Keratinocyte (primary cell): ENCODE measurements around the gene ALLC.

ENCODE experiments used
- EZH2 ChIP-seq: IDR thresholded peaks from one replicate; pipeline ENCODE4 v1.6.1; 2012; ENCODE audit warnings: inconsistent platforms, mild to moderate bottlenecking, low read length, moderate library complexity
- TF ChIP-seq, protein P1 (sequence below), 3 experiments: IDR thresholded peaks in 1 of 3; conservative IDR thresholded peaks in 1 of 3; optimal IDR thresholded peaks in 1 of 3; 2 replicates in 2 of 3; 3 replicates in 1 of 3; pipeline versions ENCODE3 to v1.5.1; 2011; ENCODE audit warnings: low read length in 3 of 3, mild to moderate bottlenecking in 3 of 3, moderate library complexity in 2 of 3, control low read depth in 1 of 3, inconsistent platforms in 1 of 3; ENCODE audit not compliant: insufficient read depth in 2 of 3; ENCODE audit errors: extremely low read depth in 1 of 3

DNA sequence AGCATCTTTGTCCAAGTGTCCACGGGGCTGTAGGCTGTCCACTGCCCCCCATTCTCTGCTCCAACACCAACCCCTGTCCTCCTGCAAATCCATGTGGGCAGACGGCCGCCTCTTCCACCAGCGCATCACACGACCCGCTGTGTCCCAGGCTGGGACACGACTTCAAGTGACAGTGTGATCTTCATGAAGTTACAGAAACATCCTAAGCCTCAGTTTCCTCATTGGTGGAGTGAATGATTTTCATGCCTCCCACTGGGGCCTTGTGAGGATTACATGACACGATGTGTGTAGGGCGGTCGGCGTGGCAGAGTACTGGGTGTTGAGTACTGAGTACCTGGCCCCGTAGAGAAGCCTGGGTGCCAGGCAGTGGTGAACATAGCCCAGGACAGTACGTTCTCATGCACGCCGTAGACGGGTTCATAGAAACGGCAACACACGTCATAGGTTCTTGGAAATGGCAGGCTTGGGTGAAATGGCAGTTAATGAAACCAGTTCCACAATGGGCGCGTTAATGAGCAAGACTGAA lies 9.3 kb upstream of the ALLC start:
- TF ChIP-seq, protein P1, sequence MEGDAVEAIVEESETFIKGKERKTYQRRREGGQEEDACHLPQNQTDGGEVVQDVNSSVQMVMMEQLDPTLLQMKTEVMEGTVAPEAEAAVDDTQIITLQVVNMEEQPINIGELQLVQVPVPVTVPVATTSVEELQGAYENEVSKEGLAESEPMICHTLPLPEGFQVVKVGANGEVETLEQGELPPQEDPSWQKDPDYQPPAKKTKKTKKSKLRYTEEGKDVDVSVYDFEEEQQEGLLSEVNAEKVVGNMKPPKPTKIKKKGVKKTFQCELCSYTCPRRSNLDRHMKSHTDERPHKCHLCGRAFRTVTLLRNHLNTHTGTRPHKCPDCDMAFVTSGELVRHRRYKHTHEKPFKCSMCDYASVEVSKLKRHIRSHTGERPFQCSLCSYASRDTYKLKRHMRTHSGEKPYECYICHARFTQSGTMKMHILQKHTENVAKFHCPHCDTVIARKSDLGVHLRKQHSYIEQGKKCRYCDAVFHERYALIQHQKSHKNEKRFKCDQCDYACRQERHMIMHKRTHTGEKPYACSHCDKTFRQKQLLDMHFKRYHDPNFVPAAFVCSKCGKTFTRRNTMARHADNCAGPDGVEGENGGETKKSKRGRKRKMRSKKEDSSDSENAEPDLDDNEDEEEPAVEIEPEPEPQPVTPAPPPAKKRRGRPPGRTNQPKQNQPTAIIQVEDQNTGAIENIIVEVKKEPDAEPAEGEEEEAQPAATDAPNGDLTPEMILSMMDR (optimal IDR thresholded peaks at IDR 0.05 in 1 of 3, IDR thresholded peaks at IDR 0.05 in 1 of 3, conservative IDR thresholded peaks at IDR 0.05 in 1 of 3; ENCODE audit: extremely low read depth in 1 of 3, insufficient read depth in 2 of 3, low read length in 3 of 3): no peak
- no peak for TF ChIP-seq EZH2
